Adipose tissue (tissue), 3 donors: ENCODE data around the gene AGAP5. TPM values are rescaled to one million over a fixed set of nuclear protein-coding genes. Genes with fewer than 3 reads are reported as not detected.
"Not testable (repeated sequence)": the region's sequence is repeated elsewhere in the genome, so short reads cannot be mapped to it uniquely, and the experiment has no call there.

ENCODE experiments used
- H3K27ac ChIP-seq: one replicate; pipeline ENCODE4 v1.5.1; 2013; ENCODE audit warnings: low read depth, low read length
- WGBS, 3 donors: extraction: QIAGEN DNeasy Blood & Tissue Kit; methylation state at CpG; one replicate each; pipeline ENCODE4 v1.1.7; 2013; 5-methylcytosine and 5-hydroxymethylcytosine counted together
- polyA plus RNA-seq, 3 donors: library from polyadenylated mRNA; stranded (reverse); fragments of 200-250 nt; gene quantifications; one replicate each; pipeline ENCODE4 v1.2.3, GENCODE V29; 2013
- donor health status: healthy with polysubstance abuse.
- donor health status: Bipolar disorder and iron deficiency.
- donor health status: healthy.

The AGAP5 gene
- polyA plus RNA-seq, 3 donors, result 2.2 to 4.3 (median 3.3) TPM

GRCh38 chr10:73716251-73716650, 18.3 kb upstream of the AGAP5 start:
- whole genome bisulfite sequencing, 3 donors, result 63 to 96% (median 90%) methylated on average over 1 of the region's 1 CpG
- no peak overlapping the region for H3K27ac ChIP-seq

- H3K27ac ChIP-seq, result not testable (repeated sequence)
- 89 to 93% (median 92%) methylated on average over 17 of the region's 17 CpGs for WGBS, 3 donors
These were observed 17.6 kb upstream of the AGAP5 start for GRCh38 chr10:73715179-73716156.

GRCh38 chr10:73714483-73714882, 16.6 kb upstream of the AGAP5 start:
- not testable (repeated sequence) for H3K27ac ChIP-seq
- 57 to 70% (median 67%) methylated on average over 3 of the region's 3 CpGs for WGBS, 3 donors

GRCh38 chr10:73713912-73714311, 16.0 kb upstream of the AGAP5 start:
- WGBS, 3 donors, result 92 to 98% (median 94%) methylated on average over 3 of the region's 3 CpGs
- H3K27ac ChIP-seq, result not testable (repeated sequence)

- not testable (repeated sequence) for H3K27ac ChIP-seq
- WGBS, 3 donors, result 92 to 96% (median 94%) methylated on average over 5 of the region's 5 CpGs
These were observed 13.8 kb upstream of the AGAP5 start for GRCh38 chr10:73711683-73712082.

GRCh38 chr10:73708122-73708521, 10.2 kb upstream of the AGAP5 start:
- H3K27ac ChIP-seq, result not testable (repeated sequence)
- WGBS, 3 donors, result 93 to 95% (median 94%) methylated on average over 1 of the region's 1 CpG

- not testable (repeated sequence) for H3K27ac ChIP-seq
These were observed 9.7 kb upstream of the AGAP5 start for GRCh38 chr10:73707628-73708027.

GRCh38 chr10:73706488-73706887, 8.6 kb upstream of the AGAP5 start:
- 99 to 100% (median 100%) methylated on average over 2 of the region's 2 CpGs for WGBS, 3 donors
- not testable (repeated sequence) for H3K27ac ChIP-seq

- 82 to 96% (median 95%) methylated on average over 1 of the region's 1 CpG for WGBS, 3 donors
- not testable (repeated sequence) for H3K27ac ChIP-seq
These were observed 7.7 kb upstream of the AGAP5 start for GRCh38 chr10:73705506-73706072.

GRCh38 chr10:73703924-73704323, 6.0 kb upstream of the AGAP5 start:
- not testable (repeated sequence) for H3K27ac ChIP-seq

GRCh38 chr10:73698819-73699218, 910 bp upstream of the AGAP5 start:
- H3K27ac ChIP-seq, result not testable (repeated sequence)
- 84 to 92% (median 89%) methylated on average over 2 of the region's 2 CpGs for WGBS, 3 donors

GRCh38 chr10:73695302-73695701, 2.6 kb downstream of the AGAP5 start:
- H3K27ac ChIP-seq, result not testable (repeated sequence)

- 86 to 97% (median 94%) methylated on average over 6 of the region's 6 CpGs for WGBS, 3 donors
- not testable (repeated sequence) for H3K27ac ChIP-seq
These were observed 7.2 kb downstream of the AGAP5 start for GRCh38 chr10:73690755-73691154.

GRCh38 chr10:73689596-73689995, 8.3 kb downstream of the AGAP5 start:
- 95 to 100% (median 98%) methylated on average over 7 to 25 of the region's 28 CpGs for WGBS, 3 donors
- H3K27ac ChIP-seq, result not testable (repeated sequence)

GRCh38 chr10:73687641-73688040, 10.3 kb downstream of the AGAP5 start:
- 80 to 93% (median 83%) methylated on average over 1 of the region's 1 CpG for WGBS, 3 donors
- H3K27ac ChIP-seq, result not testable (repeated sequence)

GRCh38 chr10:73674546-73674945, 23.4 kb downstream of the AGAP5 start:
- WGBS, 3 donors, result 68 to 93% (median 91%) methylated on average over 5 to 14 of the region's 20 CpGs
- H3K27ac ChIP-seq, result not testable (repeated sequence)

- 81 to 97% (median 91%) methylated on average over 3 of the region's 4 CpGs for WGBS, 3 donors
- not testable (repeated sequence) for H3K27ac ChIP-seq
These were observed 29.5 kb downstream of the AGAP5 start for GRCh38 chr10:73668378-73668777.

- H3K27ac ChIP-seq, result not testable (repeated sequence)
- 42 to 72% (median 65%) methylated on average over 4 of the region's 5 CpGs for WGBS, 3 donors
These were observed 31.6 kb downstream of the AGAP5 start for GRCh38 chr10:73666153-73666809.

GRCh38 chr10:73665581-73665980, 32.3 kb downstream of the AGAP5 start:
- not testable (repeated sequence) for H3K27ac ChIP-seq
- 77 to 95% (median 93%) methylated on average over 2 to 3 of the region's 3 CpGs for WGBS, 3 donors
